Measurements from ENCODE around the gene TTLL12. TPM values are rescaled to one million over a fixed set of nuclear protein-coding genes. Genes with fewer than 3 reads are reported as not detected.

The TTLL12 gene
- total and polyA plus RNA-seq, 2 of the 8 experiments (the other 6 are each of a cell fraction or from before 2014, with no cell fraction given): 101 to 124 TPM

- H3K56ac ChIP-seq (replicated peaks; ENCODE audit: insufficient read length, low read depth, low read length): no peak within 1 kb of the TSS
- H3K27me3 ChIP-seq (replicated peaks in 1 of 4; ENCODE audit: control insufficient read depth in 3 of 4, extremely low read depth in 1 of 4, insufficient read depth in 3 of 4, low read length in 3 of 4): no peaks in the 10 kb centered on the region
- peak within 1 kb of the TSS; percentile 67 to 92 for H3K4me2 ChIP-seq (ENCODE audit: insufficient read depth in 1 of 2, low read depth in 2 of 2, low read length in 2 of 2)
- H2BK15ac ChIP-seq (ENCODE audit: low read length): no peak within 1 kb of the TSS
- CTCF ChIA-PET (ENCODE audit: partially characterized antibody): interaction anchor here (1.1 to 1.4 kb wide), 2 partner anchors 16 to 20 kb away, joined by 3 to 4 read pairs; no protein-coding TSS in a partner anchor
- H3K27ac ChIP-seq (ENCODE audit: low read depth, low read length): peak within 1 kb of the TSS; percentile 25; the same call in 1 of the 2 replicates
- H4K20me1 ChIP-seq (replicated peaks in 1 of 2; ENCODE audit: control insufficient read depth in 1 of 2, insufficient read depth in 2 of 2, low read length in 2 of 2): no peaks in the 10 kb centered on the region
- H4K91ac ChIP-seq (replicated peaks; ENCODE audit: insufficient read length, low read length): no peak within 1 kb of the TSS
- FAIRE-seq (no peak), DNase-seq (ENCODE audit: low read depth in 1 of 2, low spot score in 2 of 2) (peak; percentile 44 to 90)
- H3K79me1 ChIP-seq (ENCODE audit: low read depth, low read length): no peaks in the 10 kb centered on the region; the same call in 1 of the 2 replicates
- H3K4ac ChIP-seq (replicated peaks; ENCODE audit: insufficient read length, low read depth, low read length): no peak within 1 kb of the TSS
- no peaks in the 10 kb centered on the region for H3K9me3 ChIP-seq (ENCODE audit: insufficient read depth in 2 of 2, low read depth in 1 of 2, low read length in 1 of 2)
- H2AFZ ChIP-seq (ENCODE audit: low read length): peak within 1 kb of the TSS; percentile 90
- no peak within 1 kb of the TSS for H2AK5ac ChIP-seq (ENCODE audit: low read depth, low read length)
- H3K79me2 ChIP-seq (ENCODE audit: control insufficient read depth in 1 of 2, insufficient read depth in 2 of 2, low read length in 2 of 2): peaks cover 0 to 9% of the 10 kb centered on the region in 2 experiments; a peak in 1 of 4 replicates
- H2BK20ac ChIP-seq (ENCODE audit: low read length): no peak within 1 kb of the TSS
- peak within 1 kb of the TSS; percentile 48 to 93 (median 72) for H3K9ac ChIP-seq (replicated peaks in 1 of 4; ENCODE audit: extremely low read depth in 1 of 4, low read depth in 3 of 4, low read length in 3 of 4)
- peaks cover 4% of the 10 kb centered on the region; the same call in 1 of the 2 replicates for H3K23me2 ChIP-seq (ENCODE audit: low read depth, low read length)
- H2BK120ac ChIP-seq (replicated peaks; ENCODE audit: low read depth, low read length): no peak within 1 kb of the TSS
- H3K4me1 ChIP-seq (replicated peaks in 1 of 4; ENCODE audit: control insufficient read depth in 3 of 4, insufficient read depth in 4 of 4, low read length in 3 of 4): peaks cover 0 to 6% (median 2%) of the 10 kb centered on the region in 4 experiments; a peak in 3 of 7 replicates
- 4% methylated on average over 56 of the region's 83 CpGs; no CpG with 5 or more reads in 1 of the 2 experiments for WGBS, 2 experiments (ENCODE audit: extremely low coverage in 1 of 2, insufficient coverage in 1 of 2, insufficient read length in 1 of 2, insufficient replicate concordance in 2 of 2, low coverage in 1 of 2, low lambda C conversion rate in 2 of 2, missing lambda C conversion rate in 1 of 2)
- no peak within 1 kb of the TSS for H3K14ac ChIP-seq (ENCODE audit: insufficient read length)
- H2BK5ac ChIP-seq (ENCODE audit: low read depth, low read length): peak within 1 kb of the TSS; percentile 18; the same call in 1 of the 2 replicates
- no peak within 1 kb of the TSS for H4K5ac ChIP-seq (ENCODE audit: insufficient read length, low read depth, low read length)
- H3K23ac ChIP-seq (ENCODE audit: insufficient read length): no peak within 1 kb of the TSS
- H4K8ac ChIP-seq (ENCODE audit: extremely low read depth, insufficient read depth, low read length): peak within 1 kb of the TSS; percentile 91
- H3K4me3 ChIP-seq (ENCODE audit: extremely low read depth in 1 of 4, insufficient read depth in 2 of 4, low read depth in 3 of 4, low read length in 4 of 4): peak within 1 kb of the TSS; percentile 78 to 93 (median 83)
- POLR2A ChIA-PET (ENCODE audit: partially characterized antibody): interaction anchor here (1.0 to 1.6 kb wide), 4 partner anchors 21 to 86 kb away, joined by 3 to 6 read pairs (median 4); no protein-coding TSS in a partner anchor
- no peak within 1 kb of the TSS for H2BK12ac ChIP-seq (ENCODE audit: low read depth, low read length)
- H3K18ac ChIP-seq (ENCODE audit: extremely low read depth, low read length): no peak within 1 kb of the TSS
- peaks cover 0 to 28% (median 12%) of the 10 kb centered on the region in 4 experiments; a peak in 3 of 8 replicates for H3K36me3 ChIP-seq (ENCODE audit: control insufficient read depth in 2 of 4, insufficient read depth in 4 of 4, low read length in 3 of 4)
- TF ChIP-seq SP1 (IDR thresholded peaks at IDR 0.05; ENCODE audit: low read depth, low read length): 0 out of 2 replicates have a peak, but pooled peaks have one; percentile 55
- TF ChIP-seq KDM4A (IDR thresholded peaks at IDR 0.05; ENCODE audit: low read depth, low read length, severe bottlenecking): peak; percentile 94
- TF ChIP-seq GTF2F1 (IDR thresholded peaks at IDR 0.05; ENCODE audit: borderline replicate concordance, low read depth, low read length): no peak
- TF ChIP-seq EZH2 (IDR thresholded peaks at IDR 0.05; ENCODE audit: low read depth, low read length, severe bottlenecking): no peak
- TF ChIP-seq YY1 (IDR thresholded peaks at IDR 0.05; ENCODE audit: low read depth, low read length): 0 out of 2 replicates have a peak, but pooled peaks have one; percentile 32
Observed at GRCh38 chr22:43142880-43143562, 43.9 kb downstream of the TTLL12 start, which contains the start of gene MCAT. TSS of gene MCAT (minus strand) at chr22:43143398. CDS start at chr22:43143348, 50 bp downstream.
